H1 (cell line): Measurements from ENCODE around the gene FRMPD2. TPM values are rescaled to one million over a fixed set of nuclear protein-coding genes. Genes with fewer than 3 reads are reported as not detected.

Source experiments
- CTCF ChIA-PET: fragments of 300-600 bp; sonication (Branson Sonifier 250); formaldehyde crosslinking; loops from one replicate; lab custom pipeline; 2021; ENCODE audit not compliant: partially characterized antibody; lab: Charles Lee
- POLR2A ChIA-PET: fragments of 300-600 bp; sonication (Branson Sonifier 250); formaldehyde crosslinking; loops from one replicate; lab custom pipeline; 2021; ENCODE audit warnings: inconsistent platforms; ENCODE audit not compliant: partially characterized antibody; lab: Charles Lee
- DNase-seq, 2 experiments: peaks; one replicate each; pipeline versions ENCODE4 v3.0.0 to v3.0.0-alpha.2; 2010 to 2022; ENCODE audit warnings: low spot score in 2 of 2, low read depth in 1 of 2, mixed read lengths in 1 of 2
- FAIRE-seq: peaks from 2 replicates; lab custom pipeline; 2011; peaks lifted over from hg19 to GRCh38; lab: Jason Lieb, UNC
- H2AFZ ChIP-seq: 2 replicates; pipeline ENCODE4 v1.8.1; 2012; ENCODE audit warnings: low read length, inconsistent platforms
- H2AK5ac ChIP-seq: 2 replicates; pipeline ENCODE4 v1.6.1; 2013; ENCODE audit warnings: low read depth, low read length
- H2BK120ac ChIP-seq: replicated peaks from 2 replicates; pipeline ENCODE3; 2013; ENCODE audit warnings: low read depth, low read length, inconsistent platforms
- H2BK12ac ChIP-seq: 2 replicates; pipeline ENCODE4 v1.6.1; 2013; ENCODE audit warnings: low read depth, low read length
- H2BK15ac ChIP-seq: 2 replicates; pipeline ENCODE4 v1.6.1; 2013; ENCODE audit warnings: low read length
- H2BK20ac ChIP-seq: 2 replicates; pipeline ENCODE4 v1.6.1; 2013; ENCODE audit warnings: low read length
- H2BK5ac ChIP-seq: 2 replicates; pipeline ENCODE4 v1.6.1; 2013; ENCODE audit warnings: low read depth, low read length
- H3K14ac ChIP-seq: 2 replicates; pipeline ENCODE4 v1.6.1; 2013; ENCODE audit warnings: inconsistent platforms; ENCODE audit not compliant: insufficient read length
- H3K18ac ChIP-seq: 2 replicates; pipeline ENCODE4 v1.6.1; 2013; ENCODE audit warnings: low read length; ENCODE audit errors: extremely low read depth
- H3K23ac ChIP-seq: 2 replicates; pipeline ENCODE4 v1.6.1; 2013; ENCODE audit warnings: inconsistent platforms; ENCODE audit not compliant: insufficient read length
- H3K23me2 ChIP-seq: 2 replicates; pipeline ENCODE4 v1.6.1; 2013; ENCODE audit warnings: low read depth, low read length
- H3K27ac ChIP-seq: 2 replicates; pipeline ENCODE4 v1.6.1; 2011; ENCODE audit warnings: low read depth, low read length, inconsistent platforms
- H3K27me3 ChIP-seq, 4 experiments: replicated peaks in 1 of 4; 1 replicate in 1 of 4; 2 replicates in 3 of 4; pipeline versions ENCODE4 v1.6.1 to v1.8.1; 2011 to 2013; ENCODE audit warnings: low read length in 3 of 4, mild to moderate bottlenecking in 3 of 4, inconsistent platforms in 2 of 4, mixed read lengths in 2 of 4, moderate library complexity in 1 of 4; ENCODE audit not compliant: control insufficient read depth in 3 of 4, insufficient read depth in 3 of 4; ENCODE audit errors: extremely low read depth in 1 of 4
- H3K36me3 ChIP-seq, 4 experiments: 2 replicates each; pipeline versions ENCODE4 v1.6.1 to v1.8.1; 2011 to 2013; ENCODE audit warnings: mild to moderate bottlenecking in 4 of 4, low read length in 3 of 4, moderate library complexity in 2 of 4, control low read depth in 1 of 4, inconsistent platforms in 1 of 4; ENCODE audit not compliant: insufficient read depth in 4 of 4, control insufficient read depth in 2 of 4
- H3K4ac ChIP-seq: replicated peaks from 2 replicates; pipeline ENCODE3; 2013; ENCODE audit warnings: low read length, low read depth, mixed read lengths, inconsistent platforms; ENCODE audit not compliant: insufficient read length
- H3K4me1 ChIP-seq, 4 experiments: replicated peaks in 1 of 4; 1 replicate in 1 of 4; 2 replicates in 3 of 4; pipeline versions ENCODE4 v1.6.1 to v1.8.1; 2011 to 2013; ENCODE audit warnings: low read length in 3 of 4, inconsistent platforms in 2 of 4, mixed read lengths in 1 of 4; ENCODE audit not compliant: insufficient read depth in 4 of 4, control insufficient read depth in 3 of 4
- H3K4me2 ChIP-seq, 2 experiments: 2 replicates each; pipeline versions ENCODE4 v1.6.1 to v1.8.1; 2011 to 2013; ENCODE audit warnings: low read depth in 2 of 2, low read length in 2 of 2, control low read depth in 1 of 2, inconsistent platforms in 1 of 2, mild to moderate bottlenecking in 1 of 2; ENCODE audit not compliant: insufficient read depth in 1 of 2
- H3K4me3 ChIP-seq, 4 experiments: fragments of 200-600, 300-600 bp in 1 of 4; sonication (generic), shearing (Covaris generic), sonication (Bioruptor Twin) in 1 of 4; 2 replicates each; pipeline versions ENCODE4 v1.5.1 to v1.8.1; 2011 to 2016; ENCODE audit warnings: low read length in 4 of 4, low read depth in 3 of 4, control low read depth in 2 of 4, inconsistent platforms in 2 of 4, mild to moderate bottlenecking in 2 of 4, mixed read lengths in 1 of 4, moderate library complexity in 1 of 4; ENCODE audit not compliant: insufficient read depth in 2 of 4; ENCODE audit errors: extremely low read depth in 1 of 4
- H3K56ac ChIP-seq: replicated peaks from 2 replicates; pipeline ENCODE3; 2013; ENCODE audit warnings: low read depth, mild to moderate bottlenecking, mixed read lengths, low read length, inconsistent platforms; ENCODE audit not compliant: insufficient read length
- H3K79me1 ChIP-seq: 2 replicates; pipeline ENCODE4 v1.6.1; 2013; ENCODE audit warnings: low read depth, low read length, control low read depth
- H3K79me2 ChIP-seq, 2 experiments: 2 replicates each; pipeline versions ENCODE4 v1.6.1 to v1.8.1; 2012 to 2013; ENCODE audit warnings: low read length in 2 of 2, mild to moderate bottlenecking in 2 of 2, inconsistent platforms in 1 of 2; ENCODE audit not compliant: insufficient read depth in 2 of 2, control insufficient read depth in 1 of 2
- H3K9ac ChIP-seq, 4 experiments: replicated peaks in 1 of 4; 1 replicate in 1 of 4; 2 replicates in 3 of 4; pipeline versions ENCODE4 v1.6.1 to v1.8.1; 2011 to 2013; ENCODE audit warnings: low read depth in 3 of 4, low read length in 3 of 4, control low read depth in 2 of 4, mild to moderate bottlenecking in 2 of 4, moderate library complexity in 2 of 4, inconsistent platforms in 1 of 4; ENCODE audit errors: extremely low read depth in 1 of 4
- H3K9me3 ChIP-seq, 2 experiments: 2 replicates each; pipeline versions ENCODE4 v1.6.1 to v1.8.1; 2012 to 2013; ENCODE audit warnings: mild to moderate bottlenecking in 2 of 2, moderate library complexity in 2 of 2, control low read depth in 1 of 2, inconsistent platforms in 1 of 2, low read depth in 1 of 2, low read length in 1 of 2, mixed read lengths in 1 of 2; ENCODE audit not compliant: insufficient read depth in 2 of 2
- H4K20me1 ChIP-seq, 2 experiments: replicated peaks in 1 of 2; 2 replicates each; pipeline versions ENCODE3 to v1.8.1; 2011 to 2013; ENCODE audit warnings: inconsistent platforms in 2 of 2, low read length in 2 of 2, mild to moderate bottlenecking in 1 of 2; ENCODE audit not compliant: insufficient read depth in 2 of 2, control insufficient read depth in 1 of 2
- H4K5ac ChIP-seq: 2 replicates; pipeline ENCODE4 v1.6.1; 2013; ENCODE audit warnings: low read length, low read depth, mixed read lengths, inconsistent platforms; ENCODE audit not compliant: insufficient read length
- H4K8ac ChIP-seq: 2 replicates; pipeline ENCODE4 v1.8.0; 2013; ENCODE audit warnings: mild to moderate bottlenecking, moderate library complexity, low read length, inconsistent platforms; ENCODE audit not compliant: insufficient read depth; ENCODE audit errors: extremely low read depth
- H4K91ac ChIP-seq: replicated peaks from 2 replicates; pipeline ENCODE3; 2013; ENCODE audit warnings: low read length, mixed read lengths, inconsistent platforms; ENCODE audit not compliant: insufficient read length
- BRCA1 ChIP-seq: IDR thresholded peaks from 2 replicates; pipeline ENCODE4 v1.6.1; 2012; ENCODE audit warnings: low read depth, low read length, improper control_type of control experiment
- CBX5 ChIP-seq: fragments of 300-800, 300-1000 bp; sonication (generic); IDR thresholded peaks from 2 replicates; pipeline ENCODE4 v1.7.1; 2016; ENCODE audit warnings: antibody characterized with exemption, low read length, low read depth
- CBX8 ChIP-seq: fragments of 300-800, 300-1000 bp; sonication (generic); IDR thresholded peaks from 2 replicates; pipeline ENCODE4 v1.7.1; 2016; ENCODE audit warnings: low read depth, low read length, borderline replicate concordance
- CEBPB ChIP-seq: IDR thresholded peaks from 2 replicates; pipeline ENCODE4 v1.6.1; 2012; ENCODE audit warnings: low read depth, low read length
- EP300 ChIP-seq, 2 experiments: IDR thresholded peaks; 1 replicate in 1 of 2; 2 replicates in 1 of 2; pipeline ENCODE4 v1.6.1; 2011 to 2012; ENCODE audit warnings: low read depth in 2 of 2, low read length in 2 of 2, mild to moderate bottlenecking in 2 of 2, borderline replicate concordance in 1 of 2, inconsistent platforms in 1 of 2, moderate library complexity in 1 of 2
- FOSL1 ChIP-seq: IDR thresholded peaks from 2 replicates; pipeline ENCODE4 v1.6.1; 2011; ENCODE audit warnings: mild to moderate bottlenecking, low read depth, low read length, moderate library complexity; ENCODE audit not compliant: insufficient read depth
- GTF2F1 ChIP-seq: IDR thresholded peaks from 2 replicates; pipeline ENCODE4 v1.6.1; 2012; ENCODE audit warnings: low read depth, low read length, improper control_type of control experiment, borderline replicate concordance
- NRF1 ChIP-seq: IDR thresholded peaks from 2 replicates; pipeline ENCODE4 v1.6.1; 2011; ENCODE audit warnings: mild to moderate bottlenecking, low read depth, low read length, improper control_type of control experiment
- POU5F1 ChIP-seq: IDR thresholded peaks from 2 replicates; pipeline ENCODE4 v1.6.1; 2011; ENCODE audit warnings: low read depth, mild to moderate bottlenecking, low read length, moderate library complexity
- RAD21 ChIP-seq, 2 experiments: IDR thresholded peaks in 1 of 2; conservative IDR thresholded peaks in 1 of 2; 2 replicates each; pipeline ENCODE4 v1.6.1; 2011; ENCODE audit warnings: low read depth in 2 of 2, low read length in 2 of 2, improper control_type of control experiment in 1 of 2, inconsistent platforms in 1 of 2, mild to moderate bottlenecking in 1 of 2, moderate library complexity in 1 of 2
- SIN3A ChIP-seq, 2 experiments: IDR thresholded peaks in 1 of 2; conservative IDR thresholded peaks in 1 of 2; 2 replicates each; pipeline ENCODE4 v1.6.1; 2011 to 2012; ENCODE audit warnings: low read length in 2 of 2, improper control_type of control experiment in 1 of 2, low read depth in 1 of 2, mild to moderate bottlenecking in 1 of 2
- SP2 ChIP-seq: IDR thresholded peaks from 2 replicates; pipeline ENCODE4 v1.6.1; 2012; ENCODE audit warnings: mild to moderate bottlenecking, low read length, inconsistent platforms
- TAF1 ChIP-seq: IDR thresholded peaks from 2 replicates; pipeline ENCODE4 v1.6.1; 2011; ENCODE audit warnings: mild to moderate bottlenecking, low read depth, low read length
- TEAD4 ChIP-seq: IDR thresholded peaks from 2 replicates; pipeline ENCODE4 v1.6.1; 2012; ENCODE audit warnings: low read depth, low read length, inconsistent platforms, mixed read lengths
- ZNF274 ChIP-seq: IDR thresholded peaks from 2 replicates; pipeline ENCODE4 v1.7.0; 2012; ENCODE audit warnings: low read length, borderline replicate concordance; ENCODE audit errors: extremely low read depth
- WGBS, 2 experiments: shearing (Covaris generic) in 1 of 2; methylation state at CpG; one replicate each; pipeline versions ENCODE4 v1.1.6 to v1.1.7; 2013 to 2015; ENCODE audit warnings: low lambda C conversion rate in 2 of 2, mixed read lengths in 2 of 2, inconsistent platforms in 1 of 2, low coverage in 1 of 2, missing lambda C conversion rate in 1 of 2; ENCODE audit not compliant: insufficient replicate concordance in 2 of 2, insufficient coverage in 1 of 2, insufficient read length in 1 of 2; ENCODE audit errors: extremely low coverage in 1 of 2, missing lambda C conversion rate in 1 of 2; 5-methylcytosine and 5-hydroxymethylcytosine counted together
- polyA plus RNA-seq, 7 experiments: library from polyadenylated mRNA; depleted of rRNA in 3 of 7; stranded (reverse) in 5 of 7; unstranded in 2 of 7; fragments of >200 nt in 5 of 7; fragments of 200-250 nt in 2 of 7; gene quantifications; 1 replicate in 5 of 7; 2 replicates in 1 of 7; 4 replicates in 1 of 7; pipeline versions ENCODE4 v1.2.1 to v1.2.3, GENCODE V29; 2011 to 2013; ENCODE audit warnings: missing spikeins in 2 of 7, mixed read lengths in 2 of 7
- total RNA-seq: library from RNA; stranded (reverse); fragmentation: NEBNext Ultra II Directional; extraction: Animal tissue kit (Norgen Biotek cat#: 25700); gene quantifications from 2 replicates; pipeline ENCODE4 v1.2.1, GENCODE V29; 2021

The FRMPD2 gene
- total and polyA plus RNA-seq, 2 of the 8 experiments (the other 6 are each of a cell fraction or from before 2014, with no cell fraction given), result 0.07 to 0.47 TPM

GRCh38 chr10:48184224-48184623 is 90.3 kb downstream of the FRMPD2 start:
- WGBS, 2 experiments, result 84% methylated on average over 4 of the region's 4 CpGs; no CpG with 5 or more reads in 1 of the 2 experiments
- no peak overlapping the region for H2BK15ac ChIP-seq
- no peaks in the 10 kb centered on the region for H3K9me3 ChIP-seq
- no peak overlapping the region for H3K9ac ChIP-seq
- H2AFZ ChIP-seq, result no peak overlapping the region
- no peaks in the 10 kb centered on the region for H4K20me1 ChIP-seq
- DNase-seq (no peak), FAIRE-seq (no peak)
- no peak overlapping the region for H4K5ac ChIP-seq
- no peak overlapping the region for H2BK5ac ChIP-seq
- H3K4me3 ChIP-seq, result no peak overlapping the region
- no peak overlapping the region for H3K4me2 ChIP-seq
- no peak overlapping the region for H2BK120ac ChIP-seq
- CTCF ChIA-PET, result no interaction called here
- H2AK5ac ChIP-seq, result no peak overlapping the region
- H4K91ac ChIP-seq, result no peak overlapping the region
- POLR2A ChIA-PET, result no interaction called here
- H3K4me1 ChIP-seq, result no peaks in the 10 kb centered on the region
- H4K8ac ChIP-seq, result no peak overlapping the region
- no peak overlapping the region for H2BK20ac ChIP-seq
- H3K27me3 ChIP-seq, result no peaks in the 10 kb centered on the region
- H3K36me3 ChIP-seq, result no peaks in the 10 kb centered on the region
- H3K79me2 ChIP-seq, result no peaks in the 10 kb centered on the region
- H2BK12ac ChIP-seq, result no peak overlapping the region
- no peak overlapping the region for H3K23ac ChIP-seq
- H3K27ac ChIP-seq, result no peak overlapping the region
- H3K79me1 ChIP-seq, result no peaks in the 10 kb centered on the region
- no peak overlapping the region for H3K4ac ChIP-seq
- no peaks in the 10 kb centered on the region for H3K23me2 ChIP-seq
- H3K56ac ChIP-seq, result no peak overlapping the region
- H3K18ac ChIP-seq, result no peak overlapping the region
- H3K14ac ChIP-seq, result no peak overlapping the region
- no peak for TF ChIP-seq BRCA1
- TF ChIP-seq ZNF274, result no peak
- no peak for TF ChIP-seq NRF1
- no peak for TF ChIP-seq GTF2F1
- no peak for TF ChIP-seq SP2
- no peak for TF ChIP-seq CBX8
- no peak for TF ChIP-seq CEBPB
- TF ChIP-seq TEAD4, result no peak
- no peak for TF ChIP-seq CBX5
- no peak for TF ChIP-seq EP300 (IDR thresholded peaks at IDR 0.05; ENCODE audit: borderline replicate concordance in 1 of 2, low read depth in 2 of 2, low read length in 2 of 2)
- TF ChIP-seq SIN3A (conservative IDR thresholded peaks at IDR 0.05 in 1 of 2, IDR thresholded peaks at IDR 0.05 in 1 of 2; ENCODE audit: low read depth in 1 of 2, low read length in 2 of 2), result no peak
- no peak for TF ChIP-seq POU5F1
- TF ChIP-seq FOSL1, result no peak
- no peak for TF ChIP-seq TAF1
- TF ChIP-seq RAD21 (IDR thresholded peaks at IDR 0.05 in 1 of 2, conservative IDR thresholded peaks at IDR 0.05 in 1 of 2; ENCODE audit: low read depth in 2 of 2, low read length in 2 of 2), result no peak
